ENCODE measurements around the gene FCRL1. TPM values are rescaled to one million over a fixed set of nuclear protein-coding genes. Genes with fewer than 3 reads are reported as not detected.

The FCRL1 gene
- total RNA-seq, 1 donor from 2014 or later, result not detected

DNA sequence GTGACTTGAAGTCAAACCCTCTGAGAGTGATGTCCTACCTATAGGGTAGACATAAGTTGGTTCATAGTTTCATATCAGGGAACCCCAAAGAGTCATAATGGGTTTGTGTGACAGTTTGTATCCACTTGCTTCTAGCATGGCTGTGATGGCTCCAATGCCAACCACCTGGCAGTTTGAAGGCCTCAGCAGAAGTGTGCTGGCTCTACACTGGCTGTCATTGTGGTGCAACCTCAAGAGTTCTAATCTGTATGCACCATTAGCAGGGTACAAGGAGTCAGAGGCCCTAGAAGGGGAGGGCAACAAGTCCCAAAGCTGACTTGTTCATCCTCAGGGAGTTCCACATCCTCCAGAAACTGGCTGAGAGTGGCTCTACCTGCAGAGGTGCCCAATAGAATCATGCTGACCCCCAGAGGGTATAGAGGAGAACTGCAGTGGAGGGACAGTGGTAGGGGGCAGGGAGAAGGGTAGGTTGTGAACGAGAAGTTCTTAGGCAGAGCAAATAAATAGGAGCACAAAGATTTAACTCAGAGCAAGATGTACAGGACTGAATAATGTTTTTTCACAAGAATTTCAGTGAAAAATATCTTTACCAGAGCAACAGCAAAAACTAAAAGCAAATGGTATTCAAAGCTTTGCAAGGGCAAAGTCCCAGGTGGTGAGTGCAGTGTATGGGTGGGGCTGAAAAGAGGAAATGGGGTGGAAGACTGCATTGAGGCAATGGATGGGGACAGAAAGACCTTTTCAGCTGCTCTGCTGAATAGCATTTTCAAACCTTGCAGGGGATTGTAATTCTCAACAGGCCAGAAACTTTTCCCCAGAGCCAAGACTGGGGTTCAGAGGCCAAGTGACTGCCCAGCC lies 46.2 kb downstream of the FCRL1 start:
- Mint-ChIP-seq H3K4me3 (ENCODE audit: unreplicated experiment) (no peak overlapping the region), H3K27ac (ENCODE audit: unreplicated experiment) (no peak overlapping the region), H3K27me3 (ENCODE audit: low read depth) (peaks cover 9% of the 10 kb centered on the region), H3K4me1 (ENCODE audit: low read depth) (no peaks in the 10 kb centered on the region), H3K9me3 (ENCODE audit: low read depth) (no peaks in the 10 kb centered on the region), H3K36me3 (ENCODE audit: low read depth) (no peaks in the 10 kb centered on the region)
- no peak for DNase-seq (ENCODE audit: low spot score)
- TF ChIP-seq, protein P1, sequence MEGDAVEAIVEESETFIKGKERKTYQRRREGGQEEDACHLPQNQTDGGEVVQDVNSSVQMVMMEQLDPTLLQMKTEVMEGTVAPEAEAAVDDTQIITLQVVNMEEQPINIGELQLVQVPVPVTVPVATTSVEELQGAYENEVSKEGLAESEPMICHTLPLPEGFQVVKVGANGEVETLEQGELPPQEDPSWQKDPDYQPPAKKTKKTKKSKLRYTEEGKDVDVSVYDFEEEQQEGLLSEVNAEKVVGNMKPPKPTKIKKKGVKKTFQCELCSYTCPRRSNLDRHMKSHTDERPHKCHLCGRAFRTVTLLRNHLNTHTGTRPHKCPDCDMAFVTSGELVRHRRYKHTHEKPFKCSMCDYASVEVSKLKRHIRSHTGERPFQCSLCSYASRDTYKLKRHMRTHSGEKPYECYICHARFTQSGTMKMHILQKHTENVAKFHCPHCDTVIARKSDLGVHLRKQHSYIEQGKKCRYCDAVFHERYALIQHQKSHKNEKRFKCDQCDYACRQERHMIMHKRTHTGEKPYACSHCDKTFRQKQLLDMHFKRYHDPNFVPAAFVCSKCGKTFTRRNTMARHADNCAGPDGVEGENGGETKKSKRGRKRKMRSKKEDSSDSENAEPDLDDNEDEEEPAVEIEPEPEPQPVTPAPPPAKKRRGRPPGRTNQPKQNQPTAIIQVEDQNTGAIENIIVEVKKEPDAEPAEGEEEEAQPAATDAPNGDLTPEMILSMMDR (IDR thresholded peaks at IDR 0.05), result no peak

DNA sequence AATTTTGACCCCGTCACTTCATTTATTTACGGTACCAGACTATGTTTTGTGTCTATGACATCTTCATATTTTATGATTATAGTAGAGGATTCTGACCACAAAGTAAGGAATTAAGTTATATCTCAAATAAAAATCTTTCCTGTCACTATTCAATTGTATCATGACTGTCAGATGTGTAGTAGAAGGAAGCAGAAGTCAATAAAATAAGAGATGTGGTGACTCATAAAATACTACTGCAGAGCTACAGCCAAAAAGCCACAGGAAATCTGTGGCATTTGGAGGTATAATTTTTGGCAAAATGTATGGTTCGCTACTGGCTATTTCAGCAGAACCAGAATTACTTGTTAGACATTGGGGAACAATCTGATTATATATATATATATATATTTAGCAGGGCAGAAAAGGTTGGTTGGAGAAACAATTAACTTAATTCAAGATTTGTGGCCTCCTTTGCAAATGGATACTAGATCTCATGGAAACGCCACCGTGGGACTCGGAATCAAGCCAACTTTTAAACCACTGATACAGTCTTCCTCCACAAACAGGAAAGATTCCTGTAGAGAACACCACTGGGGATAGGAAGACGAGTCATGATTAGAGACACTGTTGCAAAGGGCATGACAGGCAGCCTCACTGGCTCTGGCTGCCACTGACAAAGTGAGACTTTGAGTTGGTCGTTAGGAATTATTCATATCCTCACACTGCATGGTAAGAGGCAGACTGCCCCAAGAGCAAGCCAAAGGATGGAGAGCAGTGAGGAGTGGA lies 48.1 kb downstream of the FCRL1 start:
- Mint-ChIP-seq H3K9me3 (ENCODE audit: low read depth) (no peaks in the 10 kb centered on the region), H3K27ac (ENCODE audit: unreplicated experiment) (no peak overlapping the region), H3K27me3 (ENCODE audit: low read depth) (peaks cover 9% of the 10 kb centered on the region), H3K36me3 (ENCODE audit: low read depth) (no peaks in the 10 kb centered on the region), H3K4me1 (ENCODE audit: low read depth) (no peaks in the 10 kb centered on the region), H3K4me3 (ENCODE audit: unreplicated experiment) (no peak overlapping the region)
- TF ChIP-seq, protein P1 (IDR thresholded peaks at IDR 0.05), result no peak
- no peak for DNase-seq (ENCODE audit: low spot score)

- peaks cover 9% of the 10 kb centered on the region for H3K27me3 Mint-ChIP-seq (ENCODE audit: low read depth)
- TF ChIP-seq, protein P1 (IDR thresholded peaks at IDR 0.05), result no peak
- no peaks in the 10 kb centered on the region for H3K4me1 Mint-ChIP-seq (ENCODE audit: low read depth)
- DNase-seq (ENCODE audit: low spot score), result no peak
- no peaks in the 10 kb centered on the region for H3K36me3 Mint-ChIP-seq (ENCODE audit: low read depth)
- no peak overlapping the region for H3K27ac Mint-ChIP-seq (ENCODE audit: unreplicated experiment)
- H3K4me3 Mint-ChIP-seq (ENCODE audit: unreplicated experiment), result no peak overlapping the region
- H3K9me3 Mint-ChIP-seq (ENCODE audit: low read depth), result no peaks in the 10 kb centered on the region
These were observed 49.4 kb downstream of the FCRL1 start for GRCh38 chr1:157770442-157771043.

DNA sequence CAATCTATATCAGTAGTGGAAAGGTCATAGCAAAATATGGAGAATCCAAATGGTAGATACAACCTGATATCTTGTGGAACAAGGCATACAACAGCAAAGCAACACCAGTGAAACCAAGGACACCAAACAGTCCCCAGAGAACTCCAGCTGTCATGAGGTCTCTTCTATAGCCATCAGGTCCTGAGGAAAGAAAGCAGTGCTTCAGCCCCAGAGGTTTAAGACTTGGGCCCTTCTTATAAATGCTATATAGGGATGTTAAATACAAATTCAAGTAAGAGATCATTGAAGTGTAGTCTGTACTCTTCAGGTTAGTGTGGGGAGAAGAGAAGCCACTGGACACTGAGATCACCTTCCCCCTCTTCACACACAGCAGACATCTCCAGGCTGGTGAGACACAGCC lies 53.1 kb downstream of the FCRL1 start:
- Mint-ChIP-seq H3K27ac (ENCODE audit: unreplicated experiment) (no peak overlapping the region), H3K27me3 (ENCODE audit: low read depth) (peaks cover 1% of the 10 kb centered on the region), H3K9me3 (ENCODE audit: low read depth) (no peaks in the 10 kb centered on the region), H3K4me3 (ENCODE audit: unreplicated experiment) (no peak overlapping the region), H3K36me3 (ENCODE audit: low read depth) (no peaks in the 10 kb centered on the region), H3K4me1 (ENCODE audit: low read depth) (no peaks in the 10 kb centered on the region)
- no peak for DNase-seq (ENCODE audit: low spot score)
- TF ChIP-seq, protein P1 (IDR thresholded peaks at IDR 0.05), result no peak

GRCh38 chr1:157758018-157758417 lies 61.9 kb downstream of the FCRL1 start:
- H3K27me3 Mint-ChIP-seq (ENCODE audit: low read depth), result no peaks in the 10 kb centered on the region
- H3K9me3 Mint-ChIP-seq (ENCODE audit: low read depth), result peaks cover 16% of the 10 kb centered on the region
- TF ChIP-seq, protein P1 (IDR thresholded peaks at IDR 0.05), result no peak
- no peaks in the 10 kb centered on the region for H3K4me1 Mint-ChIP-seq (ENCODE audit: low read depth)
- no peak overlapping the region for H3K4me3 Mint-ChIP-seq (ENCODE audit: unreplicated experiment)
- no peaks in the 10 kb centered on the region for H3K36me3 Mint-ChIP-seq (ENCODE audit: low read depth)
- H3K27ac Mint-ChIP-seq (ENCODE audit: unreplicated experiment), result no peak overlapping the region
- DNase-seq (ENCODE audit: low spot score), result no peak

Data from chondrocyte (in vitro differentiated cells).